ENCODE measurements around the gene HADH.
"Not testable (repeated sequence)": the region's sequence is repeated elsewhere in the genome, so short reads cannot be mapped to it uniquely, and the experiment has no call there.

The HADH gene

GRCh38 chr4:107989537-107990386 is at the start of gene HADH:
HADH (plus strand) TSS chr4:107989889; CDS start chr4:107989933, 44 bp downstream.
- peak; percentile 97 for DNase-seq (ENCODE audit: low spot score)

- no peak for DNase-seq (ENCODE audit: low spot score)
Measured at GRCh38 chr4:107945809-107946208, 43.9 kb upstream of the HADH start.

GRCh38 chr4:107950746-107951540 is 38.7 kb upstream of the HADH start:
- DNase-seq (ENCODE audit: low spot score), result no peak

GRCh38 chr4:107951551-107951950 is 38.1 kb upstream of the HADH start:
- DNase-seq (ENCODE audit: low spot score), result no peak

GRCh38 chr4:107956011-107956410 is 33.7 kb upstream of the HADH start:
- no peak for DNase-seq (ENCODE audit: low spot score)

- no peak for DNase-seq (ENCODE audit: low spot score)
Measured at GRCh38 chr4:107966903-107967302, 22.8 kb upstream of the HADH start.

- DNase-seq (ENCODE audit: low spot score), result not testable (repeated sequence)
Measured at GRCh38 chr4:107967519-107967918, 22.2 kb upstream of the HADH start.

- not testable (repeated sequence) for DNase-seq (ENCODE audit: low spot score)
Measured at GRCh38 chr4:107967921-107968320, 21.8 kb upstream of the HADH start.

GRCh38 chr4:107970063-107970798 is 19.5 kb upstream of the HADH start:
- DNase-seq (ENCODE audit: low spot score), result no peak

GRCh38 chr4:107972605-107973004 is 17.1 kb upstream of the HADH start:
- DNase-seq (ENCODE audit: low spot score), result no peak

- DNase-seq (ENCODE audit: low spot score), result no peak
Measured at GRCh38 chr4:107974523-107974922, 15.2 kb upstream of the HADH start.

- DNase-seq (ENCODE audit: low spot score), result no peak
Measured at GRCh38 chr4:107977482-107977881, 12.2 kb upstream of the HADH start.

GRCh38 chr4:107977966-107978705 is 11.6 kb upstream of the HADH start:
- DNase-seq (ENCODE audit: low spot score), result no peak

GRCh38 chr4:107978716-107979451 is 10.8 kb upstream of the HADH start:
- peak; percentile 81 for DNase-seq (ENCODE audit: low spot score)

GRCh38 chr4:107987916-107988762 is 1.6 kb upstream of the HADH start:
- DNase-seq (ENCODE audit: low spot score), result no peak

- no peak for DNase-seq (ENCODE audit: low spot score)
Measured at GRCh38 chr4:107988763-107989035, 990 bp upstream of the HADH start.

- no peak for DNase-seq (ENCODE audit: low spot score)
Measured at GRCh38 chr4:107989162-107989536, 540 bp upstream of the HADH start.

GRCh38 chr4:107991945-107992630 is 2.4 kb downstream of the HADH start:
- DNase-seq (ENCODE audit: low spot score), result no peak

- DNase-seq (ENCODE audit: low spot score), result no peak
Measured at GRCh38 chr4:107993969-107994368, 4.3 kb downstream of the HADH start.

- DNase-seq (ENCODE audit: low spot score), result no peak
Measured at GRCh38 chr4:107994894-107995293, 5.2 kb downstream of the HADH start.

Data from putamen (tissue), 1 donor.